Left renal cortex interstitium (tissue), 4 donors: ENCODE measurements around the gene FAF1. TPM values are rescaled to one million over a fixed set of nuclear protein-coding genes. Genes with fewer than 3 reads are reported as not detected.

Experiments
- DNase-seq, 4 donors: peaks; one replicate each; pipeline ENCODE4 v3.0.0-alpha.2; 2013; ENCODE audit warnings: low read depth in 4 of 4, low spot score in 2 of 4, missing footprints in 1 of 4
- polyA plus RNA-seq, 4 donors: library from polyadenylated mRNA; unstranded; fragments of 120-200 nt; gene quantifications; one replicate each; pipeline ENCODE4 v1.2.1, GENCODE V29; 2013; ENCODE audit not compliant: insufficient read length in 4 of 4

Gene FAF1
- polyA plus RNA-seq, 4 donors: 50.6 to 67.7 (median 58.1) TPM

DNA sequence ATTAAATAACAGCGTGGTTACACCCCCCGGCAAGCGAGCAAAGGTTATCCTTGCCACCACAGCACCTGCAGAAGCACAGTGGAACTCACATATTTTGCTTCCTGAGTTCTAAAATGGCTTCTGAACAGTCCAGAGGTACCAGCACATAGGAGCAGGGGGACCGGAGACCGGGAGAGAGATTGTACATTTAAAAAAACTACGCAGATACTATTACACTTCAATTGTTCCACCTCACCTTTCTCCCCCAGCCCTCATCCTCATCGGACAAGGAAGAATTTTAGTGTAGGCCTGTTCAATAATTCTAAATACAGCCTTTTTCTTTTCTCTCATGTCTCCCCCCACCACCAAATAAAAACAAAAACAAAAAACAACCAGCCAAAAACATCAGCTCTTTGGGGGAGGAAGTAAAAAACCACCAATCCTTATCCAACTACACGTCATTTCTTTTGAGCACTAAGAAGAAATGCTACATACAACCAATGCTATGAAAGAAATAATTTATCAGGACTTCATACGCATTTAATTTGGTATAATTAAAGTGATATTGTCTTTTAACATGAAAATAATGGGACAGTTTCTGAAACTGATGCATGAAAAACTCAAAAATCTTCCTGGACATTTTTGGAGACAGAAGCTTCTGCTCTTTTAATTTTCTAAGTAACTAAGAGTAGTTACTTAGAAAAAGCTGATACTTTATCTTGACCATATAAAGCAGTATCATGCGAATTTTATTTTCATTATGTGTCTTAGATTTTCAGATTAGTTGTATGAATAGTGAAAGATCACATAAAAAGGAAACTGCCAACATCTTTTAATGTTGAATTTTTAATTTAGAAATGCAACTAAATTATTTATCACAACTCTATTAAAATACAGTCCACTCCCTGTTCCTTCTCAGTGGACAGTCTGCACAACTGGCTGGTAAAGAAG lies 19.1 kb upstream of the FAF1 start:
- no peak for DNase-seq

DNA sequence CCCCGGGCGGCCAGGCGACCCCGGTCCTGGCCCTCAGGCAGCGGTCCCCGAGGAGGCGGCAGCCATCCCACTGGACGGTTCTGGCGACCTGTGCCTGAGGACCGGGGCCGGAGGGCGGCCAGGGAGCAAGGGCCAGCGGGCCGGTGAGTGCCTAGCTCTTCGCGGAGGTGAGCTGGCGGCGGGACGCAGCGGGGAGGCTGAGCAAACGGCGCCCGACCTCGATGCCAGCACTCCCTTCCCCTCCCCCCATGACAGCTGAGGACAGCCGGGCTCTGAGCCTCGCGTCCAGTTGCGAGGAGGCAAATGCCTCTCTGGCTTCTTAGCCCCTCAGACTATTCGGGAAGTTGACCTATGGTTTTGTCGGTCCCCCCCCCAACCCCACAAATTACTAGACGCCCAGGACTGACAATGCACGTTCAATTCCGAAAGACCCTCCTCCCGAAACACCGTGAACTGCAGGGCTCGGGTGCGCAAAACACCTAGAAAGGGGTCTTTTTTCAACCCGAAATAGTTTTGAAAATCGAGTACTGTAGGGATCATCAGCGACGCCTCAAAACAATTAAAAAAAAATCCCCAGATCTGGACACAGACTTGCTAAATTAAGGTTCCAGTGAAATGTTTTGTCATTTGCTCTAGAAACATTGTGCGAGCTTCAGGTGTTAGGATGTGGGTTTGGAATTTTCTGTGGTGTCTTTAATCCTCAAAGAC lies 18.2 kb upstream of the FAF1 start:
- DNase-seq: no peak

DNA sequence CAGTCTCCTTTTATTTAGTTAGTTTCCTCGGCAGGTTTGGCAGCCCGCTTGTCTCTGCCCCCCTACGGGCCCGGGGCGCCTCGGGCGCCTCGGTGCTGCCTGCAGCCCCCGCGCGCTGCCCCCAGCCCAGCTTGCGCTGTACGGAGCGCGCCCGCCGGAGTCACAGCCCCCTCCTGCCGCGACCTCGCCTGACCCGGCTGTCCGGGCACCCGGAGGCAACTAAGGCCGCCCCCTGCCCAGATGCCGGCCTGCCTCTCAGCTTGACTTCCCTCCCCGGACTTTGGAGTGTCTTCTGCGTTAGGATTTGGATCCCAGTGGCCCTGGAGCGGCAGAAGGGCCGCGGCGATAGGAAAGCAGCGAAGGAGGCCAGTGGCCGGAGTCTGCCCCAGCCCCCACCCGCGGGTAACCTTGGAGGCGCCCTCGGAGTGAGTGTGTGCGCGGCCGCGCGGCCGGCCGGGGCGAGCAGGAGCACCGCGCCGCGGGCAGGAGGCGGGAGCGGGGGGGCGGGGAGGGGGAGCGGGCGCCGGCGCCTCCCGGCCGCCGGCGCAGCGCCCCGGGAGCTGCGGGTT lies 17.6 kb upstream of the FAF1 start:
- DNase-seq: no peak

GRCh38 chr1:50976890-50977574 lies 17.0 kb upstream of the FAF1 start:
- no peak for DNase-seq

DNA sequence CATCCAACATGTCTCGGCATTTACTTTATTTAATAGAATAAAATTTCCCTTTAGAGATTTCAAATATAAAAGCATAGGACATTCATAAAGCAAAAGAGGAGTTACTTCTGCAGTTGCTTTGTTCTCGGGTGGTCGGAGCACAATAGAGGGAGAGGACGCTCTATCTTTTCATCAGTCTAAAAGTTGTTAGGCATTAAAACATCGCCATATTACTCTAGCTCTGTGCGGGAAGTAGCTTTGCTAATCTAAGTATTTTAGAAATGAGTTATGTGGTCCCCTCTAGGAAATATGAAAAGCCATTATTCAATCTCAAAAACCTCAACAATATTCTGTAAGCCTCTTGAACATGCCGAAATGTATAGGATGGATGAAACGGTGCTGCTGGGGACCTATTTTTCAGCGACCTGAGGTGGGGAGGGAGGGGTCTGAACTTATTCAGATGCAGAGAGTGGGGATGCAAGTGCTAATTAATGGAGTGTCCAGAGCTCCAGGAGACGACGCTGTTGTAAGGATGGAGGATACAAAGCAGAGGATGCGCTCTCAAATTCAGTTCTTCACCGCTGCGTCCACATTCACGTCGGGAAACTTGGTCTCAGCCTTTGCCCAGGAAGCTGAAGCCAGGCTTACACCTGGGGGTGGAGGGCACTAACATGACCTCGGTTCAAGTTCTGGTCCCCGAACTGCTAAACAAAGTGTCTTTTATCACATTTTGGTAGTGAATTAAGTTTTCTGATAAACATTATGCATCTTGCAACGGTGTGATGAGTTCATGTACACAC lies 16.2 kb upstream of the FAF1 start:
- DNase-seq: no peak

DNA sequence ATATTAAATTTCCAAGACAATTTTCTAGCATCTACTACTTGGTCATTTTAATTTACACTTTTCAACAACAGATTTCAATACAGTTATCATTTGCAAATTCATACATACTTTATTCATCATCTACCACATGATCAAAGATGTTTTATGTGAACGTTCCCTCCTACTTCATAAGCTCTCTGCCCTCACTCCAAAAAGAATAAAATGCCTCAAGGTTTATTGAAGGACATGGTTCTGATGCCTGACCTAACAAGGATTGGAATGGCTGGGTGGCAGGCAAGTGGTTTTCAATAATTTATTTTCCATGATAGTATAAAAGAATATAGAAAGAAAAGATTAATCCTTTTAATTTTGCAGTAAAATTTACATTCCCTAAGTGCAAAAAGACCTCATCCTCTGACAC lies 15.4 kb upstream of the FAF1 start:
- DNase-seq: no peak

GRCh38 chr1:50974618-50974935 lies 14.5 kb upstream of the FAF1 start:
- DNase-seq: no peak

GRCh38 chr1:50973875-50974617 lies 14.0 kb upstream of the FAF1 start:
- no peak for DNase-seq

DNA sequence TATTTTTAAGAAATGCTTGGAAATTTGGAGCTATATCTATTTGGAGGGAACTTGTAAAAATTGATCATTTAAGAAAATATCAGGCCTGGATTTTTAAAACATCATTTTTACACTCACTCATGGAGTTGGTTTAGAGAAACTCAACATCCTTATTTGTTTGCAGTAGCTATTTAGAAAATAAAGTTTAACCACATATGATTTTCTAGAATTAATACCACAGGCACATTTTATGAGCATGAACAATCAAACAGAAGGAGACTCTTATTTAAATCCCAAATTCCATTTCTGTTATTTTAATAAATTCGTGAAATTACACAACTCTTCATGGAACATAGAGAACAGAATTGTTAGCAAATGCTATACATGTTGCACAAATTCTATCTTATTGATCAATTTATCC lies 13.2 kb upstream of the FAF1 start:
- no peak for DNase-seq

- no peak for DNase-seq
These were observed 12.7 kb upstream of the FAF1 start for GRCh38 chr1:50972766-50973165.

DNA sequence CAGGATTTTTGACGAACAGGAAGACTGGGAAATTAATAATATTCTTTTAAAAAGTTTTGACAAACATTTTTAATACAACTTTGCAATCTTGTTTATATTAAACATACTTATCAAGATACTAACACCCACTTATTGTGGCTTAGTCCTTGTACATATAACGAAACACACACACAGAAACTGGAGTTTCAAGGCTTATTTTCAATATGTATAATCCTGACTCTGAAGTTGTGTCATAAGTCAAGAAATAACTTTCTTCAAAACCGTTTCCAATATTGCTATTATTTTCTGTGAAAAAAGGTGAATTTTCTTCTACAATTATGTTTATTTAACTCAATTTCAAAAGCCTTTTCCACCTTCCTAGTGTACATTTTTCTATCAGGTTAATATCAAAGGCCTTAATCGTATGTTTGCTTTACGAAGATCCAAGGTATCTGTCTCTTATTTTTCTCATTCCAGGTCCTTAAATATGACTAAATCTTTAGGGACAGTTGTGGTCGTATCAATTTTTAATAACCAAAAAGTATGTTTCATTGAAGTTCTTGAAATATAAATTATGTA lies 11.8 kb upstream of the FAF1 start:
- no peak for DNase-seq

- DNase-seq: no peak
These were observed 11.0 kb upstream of the FAF1 start for GRCh38 chr1:50970931-50971582.

GRCh38 chr1:50970509-50970887 lies 10.4 kb upstream of the FAF1 start:
- no peak for DNase-seq

DNA sequence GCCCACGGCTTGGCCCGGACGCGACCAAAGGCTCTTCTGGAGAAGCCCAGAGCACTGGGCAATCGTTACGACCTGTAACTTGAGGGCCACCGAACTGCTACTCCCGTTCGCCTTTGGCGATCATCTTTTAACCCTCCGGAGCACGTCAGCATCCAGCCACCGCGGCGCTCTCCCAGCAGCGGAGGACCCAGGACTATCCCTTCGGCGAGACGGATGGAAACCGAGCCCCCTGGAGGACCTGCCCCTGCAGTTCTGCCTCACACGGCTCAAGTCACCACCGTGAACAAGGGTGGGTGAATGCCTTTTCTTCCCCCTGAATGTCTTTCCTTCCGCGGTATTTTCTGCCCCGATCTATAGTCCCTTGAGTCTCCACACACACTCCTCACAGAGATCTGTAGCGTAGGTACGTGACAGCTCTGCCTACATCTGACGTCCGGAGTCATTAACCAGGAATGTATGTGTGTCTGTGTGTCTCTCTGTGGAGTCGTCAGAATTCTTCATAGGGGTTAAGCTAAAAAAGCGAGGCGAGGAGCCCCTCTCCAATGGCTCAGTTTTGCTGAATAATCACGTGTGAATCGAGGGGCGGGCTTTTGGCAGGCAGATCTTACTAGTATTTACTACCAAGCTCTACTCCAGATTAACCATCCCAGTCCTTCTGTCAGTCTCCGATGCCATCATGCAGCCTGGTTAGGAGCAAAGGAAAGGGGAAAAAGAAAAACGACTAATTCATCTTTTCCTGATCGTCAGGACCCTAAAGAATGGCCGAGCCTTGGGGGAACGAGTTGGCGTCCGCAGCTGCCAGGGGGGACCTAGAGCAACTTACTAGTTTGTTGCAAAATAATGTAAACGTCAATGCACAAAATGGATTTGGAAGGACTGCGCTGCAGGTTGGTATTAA lies 9.8 kb upstream of the FAF1 start, which contains the start of gene CDKN2C:
Gene CDKN2C, plus strand, starts transcription at position 635 of the 898 bp plus-strand sequence. Its CDS starts 124 bp downstream, at position 759.
- DNase-seq: no peak

GRCh38 chr1:50968821-50969610 lies 8.9 kb upstream of the FAF1 start:
- DNase-seq: no peak

- peak in 2 of 4 donors; percentile 64 to 70 for DNase-seq
These were observed 8.2 kb upstream of the FAF1 start for GRCh38 chr1:50968158-50968820.
